H1 (cell line): Measurements from ENCODE around the gene CTSW.

Experiments
- CEBPB ChIP-seq: IDR thresholded peaks from 2 replicates; pipeline ENCODE4 v1.6.1; 2012; ENCODE audit warnings: low read depth, low read length
- POLR2AphosphoS5 ChIP-seq: IDR thresholded peaks from 2 replicates; pipeline ENCODE4 v1.6.1; 2011; ENCODE audit warnings: low read depth, low read length
- SIRT6 ChIP-seq: IDR thresholded peaks from one replicate; pipeline ENCODE4 v1.7.1; 2012; ENCODE audit warnings: low read length, inconsistent platforms
- TF ChIP-seq, protein P1 (sequence below): IDR thresholded peaks from 2 replicates; pipeline ENCODE4 v1.6.1; 2011; ENCODE audit warnings: low read depth, mild to moderate bottlenecking, low read length; ENCODE audit not compliant: insufficient read depth
- TF ChIP-seq, protein P2 (sequence below): IDR thresholded peaks from 2 replicates; pipeline ENCODE4 v1.6.1; 2012; ENCODE audit warnings: low read length, inconsistent platforms
- TF ChIP-seq, protein P3 (sequence below), 3 experiments: IDR thresholded peaks; 1 replicate in 2 of 3; 2 replicates in 1 of 3; pipeline versions ENCODE4 v1.5.1 to v1.6.1; 2011; ENCODE audit warnings: low read length in 3 of 3, mild to moderate bottlenecking in 3 of 3, inconsistent platforms in 2 of 3, low read depth in 1 of 3, moderate library complexity in 1 of 3; ENCODE audit not compliant: insufficient read depth in 1 of 3; ENCODE audit errors: control extremely low read depth in 1 of 3
- TF ChIP-seq, protein P4 (sequence below): IDR thresholded peaks from 2 replicates; pipeline ENCODE4 v1.6.1; 2012; ENCODE audit warnings: inconsistent platforms

DNA sequence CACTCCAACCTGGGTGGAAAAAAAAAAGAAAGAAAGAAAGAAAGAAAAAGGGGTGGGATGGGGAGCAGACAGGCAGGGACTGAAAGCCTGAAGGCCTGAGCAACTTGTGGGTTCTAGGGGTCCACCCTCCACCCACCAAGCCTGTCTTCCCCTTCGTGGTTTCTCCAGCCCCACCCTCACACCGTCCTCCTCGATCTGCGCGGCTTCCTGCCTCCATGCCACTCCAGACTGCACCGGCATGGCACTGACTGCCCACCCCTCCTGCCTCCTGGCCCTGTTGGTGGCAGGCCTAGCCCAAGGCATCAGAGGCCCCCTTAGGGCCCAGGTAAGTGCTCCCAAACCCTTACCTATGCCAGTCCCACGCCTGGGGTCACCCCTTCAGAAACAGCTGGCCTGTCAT lies at the start of gene CTSW:
- TF ChIP-seq, protein P1, sequence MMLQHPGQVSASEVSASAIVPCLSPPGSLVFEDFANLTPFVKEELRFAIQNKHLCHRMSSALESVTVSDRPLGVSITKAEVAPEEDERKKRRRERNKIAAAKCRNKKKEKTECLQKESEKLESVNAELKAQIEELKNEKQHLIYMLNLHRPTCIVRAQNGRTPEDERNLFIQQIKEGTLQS = no peak
- TF ChIP-seq, protein P2, sequence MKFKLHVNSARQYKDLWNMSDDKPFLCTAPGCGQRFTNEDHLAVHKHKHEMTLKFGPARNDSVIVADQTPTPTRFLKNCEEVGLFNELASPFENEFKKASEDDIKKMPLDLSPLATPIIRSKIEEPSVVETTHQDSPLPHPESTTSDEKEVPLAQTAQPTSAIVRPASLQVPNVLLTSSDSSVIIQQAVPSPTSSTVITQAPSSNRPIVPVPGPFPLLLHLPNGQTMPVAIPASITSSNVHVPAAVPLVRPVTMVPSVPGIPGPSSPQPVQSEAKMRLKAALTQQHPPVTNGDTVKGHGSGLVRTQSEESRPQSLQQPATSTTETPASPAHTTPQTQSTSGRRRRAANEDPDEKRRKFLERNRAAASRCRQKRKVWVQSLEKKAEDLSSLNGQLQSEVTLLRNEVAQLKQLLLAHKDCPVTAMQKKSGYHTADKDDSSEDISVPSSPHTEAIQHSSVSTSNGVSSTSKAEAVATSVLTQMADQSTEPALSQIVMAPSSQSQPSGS = no peak
- TF ChIP-seq, protein P3, sequence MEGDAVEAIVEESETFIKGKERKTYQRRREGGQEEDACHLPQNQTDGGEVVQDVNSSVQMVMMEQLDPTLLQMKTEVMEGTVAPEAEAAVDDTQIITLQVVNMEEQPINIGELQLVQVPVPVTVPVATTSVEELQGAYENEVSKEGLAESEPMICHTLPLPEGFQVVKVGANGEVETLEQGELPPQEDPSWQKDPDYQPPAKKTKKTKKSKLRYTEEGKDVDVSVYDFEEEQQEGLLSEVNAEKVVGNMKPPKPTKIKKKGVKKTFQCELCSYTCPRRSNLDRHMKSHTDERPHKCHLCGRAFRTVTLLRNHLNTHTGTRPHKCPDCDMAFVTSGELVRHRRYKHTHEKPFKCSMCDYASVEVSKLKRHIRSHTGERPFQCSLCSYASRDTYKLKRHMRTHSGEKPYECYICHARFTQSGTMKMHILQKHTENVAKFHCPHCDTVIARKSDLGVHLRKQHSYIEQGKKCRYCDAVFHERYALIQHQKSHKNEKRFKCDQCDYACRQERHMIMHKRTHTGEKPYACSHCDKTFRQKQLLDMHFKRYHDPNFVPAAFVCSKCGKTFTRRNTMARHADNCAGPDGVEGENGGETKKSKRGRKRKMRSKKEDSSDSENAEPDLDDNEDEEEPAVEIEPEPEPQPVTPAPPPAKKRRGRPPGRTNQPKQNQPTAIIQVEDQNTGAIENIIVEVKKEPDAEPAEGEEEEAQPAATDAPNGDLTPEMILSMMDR (IDR thresholded peaks at IDR 0.05; ENCODE audit: control extremely low read depth in 1 of 3, insufficient read depth in 1 of 3, low read depth in 1 of 3, low read length in 3 of 3) = no peak
- no peak for TF ChIP-seq POLR2AphosphoS5
- no peak for TF ChIP-seq CEBPB
- no peak for TF ChIP-seq SIRT6
- TF ChIP-seq, protein P4, sequence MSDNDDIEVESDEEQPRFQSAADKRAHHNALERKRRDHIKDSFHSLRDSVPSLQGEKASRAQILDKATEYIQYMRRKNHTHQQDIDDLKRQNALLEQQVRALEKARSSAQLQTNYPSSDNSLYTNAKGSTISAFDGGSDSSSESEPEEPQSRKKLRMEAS = no peak
